ENCODE results near the gene TEX261. TPM values are rescaled to one million over a fixed set of nuclear protein-coding genes. Genes with fewer than 3 reads are reported as not detected.
"Not testable (repeated sequence)": the region's sequence is repeated elsewhere in the genome, so short reads cannot be mapped to it uniquely, and the experiment has no call there.

The TEX261 gene
- polyA plus RNA-seq, 1 of the 3 experiments (the other 2 are of a cell fraction): 44.3 TPM

DNA sequence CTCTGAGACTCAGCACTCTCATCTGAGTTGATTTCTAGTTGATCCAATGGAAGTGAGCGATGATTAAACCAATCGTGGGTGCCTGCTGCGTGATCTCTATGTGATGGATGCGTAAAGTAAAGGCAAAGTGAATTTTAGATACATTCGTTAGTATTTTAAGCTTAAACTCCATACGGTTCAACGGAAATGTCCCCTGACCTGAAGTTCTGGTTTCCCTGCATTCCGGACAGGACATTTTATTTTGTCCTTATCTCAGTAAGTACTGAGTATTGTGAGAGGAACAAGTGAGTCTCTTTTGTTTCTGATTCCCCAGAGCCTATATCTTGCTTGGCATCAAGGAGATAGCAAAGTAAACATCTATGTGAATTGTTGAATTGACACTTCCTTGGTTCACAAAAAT is 41.6 kb upstream of the TEX261 start:
- H3K9ac ChIP-seq; POLR2A ChIA-PET; H3K36me3 ChIP-seq (replicated peaks in 1 of 2; ENCODE audit: control insufficient read depth in 1 of 2, insufficient read depth in 2 of 2, low read length in 1 of 2); H3K9me2 ChIP-seq; H3K4me3 ChIP-seq (ENCODE audit: low read depth in 2 of 2, low read length in 1 of 2); H2AFZ ChIP-seq (ENCODE audit: low read depth); H3K4me2 ChIP-seq; H3F3A ChIP-seq (replicated peaks; ENCODE audit: insufficient read depth); H3K9me3 ChIP-seq; H3K79me2 ChIP-seq (ENCODE audit: insufficient read depth); DNase-seq; H3K4me1 ChIP-seq (ENCODE audit: control insufficient read depth in 1 of 2, insufficient read depth in 2 of 2, low read depth in 1 of 2, low read length in 1 of 2); CTCF ChIA-PET; H4K20me1 ChIP-seq (ENCODE audit: insufficient read depth); H3K27ac ChIP-seq (ENCODE audit: low read depth in 2 of 2, low read length in 1 of 2): not testable (repeated sequence)
- WGBS (ENCODE audit: low lambda C conversion rate): 46% methylated on average over 8 of the region's 8 CpGs
- peaks cover 16% of the 10 kb centered on the region; the same call in 1 of the 2 replicates for H3K27me3 ChIP-seq (ENCODE audit: insufficient read depth)

DNA sequence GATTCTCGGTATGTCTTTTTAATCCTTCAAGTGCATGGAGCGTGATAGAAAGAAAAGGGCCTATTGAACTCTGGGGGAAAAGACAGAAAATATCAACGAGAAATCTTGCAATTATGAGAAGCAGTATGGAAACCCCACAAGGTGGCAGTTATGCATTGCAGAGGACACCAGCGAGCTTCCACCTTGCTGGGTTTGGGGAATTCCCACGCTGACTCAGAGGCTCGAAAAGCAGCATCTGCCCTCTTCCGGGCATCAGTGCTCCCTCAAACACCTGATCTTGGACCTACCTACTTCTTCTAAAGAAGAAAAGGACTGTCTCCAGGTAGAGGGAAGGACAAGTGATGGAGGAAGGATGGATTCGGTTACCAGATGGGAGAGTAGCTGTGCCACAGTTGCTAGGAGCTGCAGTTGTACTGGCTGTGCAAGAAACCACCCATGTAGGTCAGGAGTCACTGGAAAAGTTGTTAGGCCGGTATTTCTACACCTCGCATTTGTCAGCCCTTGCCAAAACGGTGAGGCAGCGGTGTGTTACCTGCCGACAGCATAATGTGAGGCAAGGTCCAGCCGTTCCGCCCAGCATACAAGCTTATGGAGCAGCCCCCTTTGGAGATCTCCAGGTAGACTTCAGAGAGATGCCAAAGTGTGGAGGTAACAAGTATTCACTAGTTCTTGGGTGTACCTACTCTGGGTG is 29.0 kb upstream of the TEX261 start:
- POLR2A ChIA-PET; H3K9me2 ChIP-seq; H3K4me3 ChIP-seq (ENCODE audit: low read depth in 2 of 2, low read length in 1 of 2); H3K4me1 ChIP-seq (ENCODE audit: control insufficient read depth in 1 of 2, insufficient read depth in 2 of 2, low read depth in 1 of 2, low read length in 1 of 2); H3K36me3 ChIP-seq (replicated peaks in 1 of 2; ENCODE audit: control insufficient read depth in 1 of 2, insufficient read depth in 2 of 2, low read length in 1 of 2); H3F3A ChIP-seq (replicated peaks; ENCODE audit: insufficient read depth); H3K79me2 ChIP-seq (ENCODE audit: insufficient read depth); DNase-seq; H3K9ac ChIP-seq; H3K4me2 ChIP-seq; H2AFZ ChIP-seq (ENCODE audit: low read depth); CTCF ChIA-PET; H4K20me1 ChIP-seq (ENCODE audit: insufficient read depth); H3K27ac ChIP-seq (ENCODE audit: low read depth in 2 of 2, low read length in 1 of 2); H3K9me3 ChIP-seq: not testable (repeated sequence)
- H3K27me3 ChIP-seq (ENCODE audit: insufficient read depth): peaks cover 37% of the 10 kb centered on the region; the same call in 1 of the 2 replicates
- WGBS (ENCODE audit: low lambda C conversion rate): 43% methylated on average over 13 of the region's 15 CpGs

DNA sequence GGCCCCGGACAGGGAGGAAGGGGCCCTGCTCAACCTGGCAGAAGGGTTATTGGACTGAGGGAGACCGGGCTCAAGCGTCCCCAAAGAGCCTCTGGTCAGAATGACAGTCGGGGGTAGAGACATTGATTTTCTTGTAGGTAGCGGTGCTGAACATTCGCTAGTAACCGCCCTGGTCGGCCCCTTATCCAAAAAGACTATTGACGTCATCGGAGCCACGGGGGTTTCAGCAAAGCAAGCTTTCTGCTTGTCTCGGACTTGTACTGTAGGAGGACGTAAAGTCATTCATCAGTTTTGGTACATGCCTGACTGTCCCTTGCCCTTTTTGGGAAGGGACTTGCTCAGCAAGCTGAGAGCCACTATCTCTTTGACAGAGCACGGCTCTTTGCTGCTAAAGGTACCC is 26.7 kb upstream of the TEX261 start:
- CTCF ChIA-PET: interaction anchor here (0.8 kb wide), 1 partner anchor 20 kb away, joined by 5 read pairs; no protein-coding TSS in a partner anchor
- H3K4me2 ChIP-seq; POLR2A ChIA-PET; H3K27ac ChIP-seq (ENCODE audit: low read depth in 2 of 2, low read length in 1 of 2); H3K9me3 ChIP-seq; H3F3A ChIP-seq (replicated peaks; ENCODE audit: insufficient read depth); H3K9ac ChIP-seq; H3K4me1 ChIP-seq (ENCODE audit: control insufficient read depth in 1 of 2, insufficient read depth in 2 of 2, low read depth in 1 of 2, low read length in 1 of 2); H3K9me2 ChIP-seq; DNase-seq; H4K20me1 ChIP-seq (ENCODE audit: insufficient read depth); H3K36me3 ChIP-seq (replicated peaks in 1 of 2; ENCODE audit: control insufficient read depth in 1 of 2, insufficient read depth in 2 of 2, low read length in 1 of 2); H3K4me3 ChIP-seq (ENCODE audit: low read depth in 2 of 2, low read length in 1 of 2); H3K79me2 ChIP-seq (ENCODE audit: insufficient read depth); H2AFZ ChIP-seq (ENCODE audit: low read depth): not testable (repeated sequence)
- H3K27me3 ChIP-seq (ENCODE audit: insufficient read depth): peaks cover 37% of the 10 kb centered on the region; the same call in 1 of the 2 replicates
- 46% methylated on average over 10 of the region's 14 CpGs for WGBS (ENCODE audit: low lambda C conversion rate)

DNA sequence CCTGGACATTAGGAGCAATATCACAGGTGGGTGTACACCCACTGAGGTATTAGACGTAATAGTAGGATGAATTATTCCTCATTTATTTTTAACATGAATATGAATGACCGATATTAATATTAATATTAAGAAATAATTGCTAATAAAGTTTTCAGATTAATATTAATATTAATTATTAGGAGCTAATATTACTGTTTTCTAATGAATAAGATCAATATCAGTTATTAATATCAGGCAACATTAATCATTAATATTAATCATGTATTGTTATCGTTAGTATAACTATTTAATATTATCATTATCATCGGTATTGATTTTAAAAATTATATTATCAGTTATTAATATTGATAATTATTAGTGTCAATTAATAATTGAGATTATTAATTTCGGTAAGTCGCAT is 25.3 kb upstream of the TEX261 start:
- H3K79me2 ChIP-seq (ENCODE audit: insufficient read depth); H2AFZ ChIP-seq (ENCODE audit: low read depth); H3K27ac ChIP-seq (ENCODE audit: low read depth in 2 of 2, low read length in 1 of 2); POLR2A ChIA-PET; H3K9me3 ChIP-seq; H3F3A ChIP-seq (replicated peaks; ENCODE audit: insufficient read depth); H3K4me1 ChIP-seq (ENCODE audit: control insufficient read depth in 1 of 2, insufficient read depth in 2 of 2, low read depth in 1 of 2, low read length in 1 of 2); DNase-seq; H3K4me2 ChIP-seq; H3K9me2 ChIP-seq; H4K20me1 ChIP-seq (ENCODE audit: insufficient read depth); H3K36me3 ChIP-seq (replicated peaks in 1 of 2; ENCODE audit: control insufficient read depth in 1 of 2, insufficient read depth in 2 of 2, low read length in 1 of 2); H3K4me3 ChIP-seq (ENCODE audit: low read depth in 2 of 2, low read length in 1 of 2); H3K9ac ChIP-seq: not testable (repeated sequence)
- H3K27me3 ChIP-seq (ENCODE audit: insufficient read depth): peaks cover 28% of the 10 kb centered on the region; the same call in 1 of the 2 replicates
- WGBS (ENCODE audit: low lambda C conversion rate): 41% methylated on average over 6 of the region's 6 CpGs
- CTCF ChIA-PET: interaction anchor here (0.8 kb wide), 1 partner anchor 19 kb away, joined by 3 read pairs; no protein-coding TSS in a partner anchor
